ENCODE measurements around the gene ORC5. TPM values are rescaled to one million over a fixed set of nuclear protein-coding genes. Genes with fewer than 3 reads are reported as not detected.
"Not testable (repeated sequence)": the region's sequence is repeated elsewhere in the genome, so short reads cannot be mapped to it uniquely, and the experiment has no call there.

The ORC5 gene
- total RNA-seq, 4 donors from 2014 or later: 21.8 to 43.8 (median 25.7) TPM

- H3K27ac ChIP-seq: no peak overlapping the region
- H3K4me3 ChIP-seq (replicated peaks in 1 of 3): no peak overlapping the region
- peaks cover 0 to 16% of the 10 kb centered on the region in 2 donors for H3K36me3 ChIP-seq
- 88% methylated on average over 2 of the region's 2 CpGs for WGBS, 2 donors
- H3K27me3 ChIP-seq: no peaks in the 10 kb centered on the region
- intact Hi-C loops (cut with DNase I): no loop called here
- H3K4me1 ChIP-seq: no peaks in the 10 kb centered on the region
- no peak for DNase-seq
- no peaks in the 10 kb centered on the region for H3K9me3 ChIP-seq
- TF ChIP-seq POLR2A (IDR thresholded peaks at IDR 0.05) (no peak), CTCF (IDR thresholded peaks at IDR 0.05) (no peak)
Observed at GRCh38 chr7:104196161-104196560, 11.7 kb downstream of the ORC5 start.

GRCh38 chr7:104192434-104192833 is 15.4 kb downstream of the ORC5 start:
- no peak overlapping the region for H3K27ac ChIP-seq
- intact Hi-C loops (cut with DNase I): no loop called here
- no peak overlapping the region for H3K4me3 ChIP-seq (replicated peaks in 1 of 3)
- whole genome bisulfite sequencing, 2 donors: 94 to 98% methylated on average over 1 of the region's 1 CpG
- no peaks in the 10 kb centered on the region for H3K27me3 ChIP-seq
- no peak for TF ChIP-seq POLR2A (IDR thresholded peaks at IDR 0.05)
- TF ChIP-seq CTCF (IDR thresholded peaks at IDR 0.05): no peak
- H3K4me1 ChIP-seq: no peaks in the 10 kb centered on the region
- no peak for DNase-seq
- no peaks in the 10 kb centered on the region for H3K9me3 ChIP-seq
- H3K36me3 ChIP-seq: peaks cover 5 to 7% of the 10 kb centered on the region in 2 donors

GRCh38 chr7:104185346-104185745 is 22.5 kb downstream of the ORC5 start:
- TF ChIP-seq POLR2A (IDR thresholded peaks at IDR 0.05): no peak
- no peak for TF ChIP-seq CTCF (IDR thresholded peaks at IDR 0.05)
- 48 to 64% methylated on average over 3 of the region's 3 CpGs for WGBS, 2 donors
- Histone ChIP-seq H3K27ac (no peak overlapping the region), H3K36me3 (peaks cover 6 to 9% of the 10 kb centered on the region in 2 donors), H3K4me3 (replicated peaks in 1 of 3) (no peak overlapping the region), H3K4me1 (no peaks in the 10 kb centered on the region), H3K9me3 (no peaks in the 10 kb centered on the region), H3K27me3 (no peaks in the 10 kb centered on the region)
- intact Hi-C loops (cut with DNase I): no loop called here
- DNase-seq: no peak

- Histone ChIP-seq H3K27me3 (no peaks in the 10 kb centered on the region), H3K9me3 (no peaks in the 10 kb centered on the region), H3K36me3 (peaks cover 2 to 4% of the 10 kb centered on the region in 2 donors), H3K27ac (no peak overlapping the region), H3K4me1 (peaks cover 4 to 17% of the 10 kb centered on the region in 2 donors), H3K4me3 (replicated peaks in 1 of 3) (no peak overlapping the region)
- DNase-seq: no peak
- intact Hi-C loops (cut with DNase I): no loop called here
- 97 to 98% methylated on average over 2 of the region's 2 CpGs for WGBS, 2 donors
- no peak for TF ChIP-seq POLR2A (IDR thresholded peaks at IDR 0.05)
- no peak for TF ChIP-seq CTCF (IDR thresholded peaks at IDR 0.05)
Observed at GRCh38 chr7:104179178-104179577, 28.6 kb downstream of the ORC5 start.

- H3K27ac ChIP-seq; intact Hi-C loops (cut with DNase I); H3K36me3 ChIP-seq; H3K9me3 ChIP-seq; H3K4me3 ChIP-seq (replicated peaks in 1 of 3); DNase-seq; H3K27me3 ChIP-seq: not testable (repeated sequence)
- WGBS, 2 donors: 97% methylated on average over 6 of the region's 6 CpGs
- peaks cover 4 to 17% of the 10 kb centered on the region in 2 donors for H3K4me1 ChIP-seq
Observed at GRCh38 chr7:104177565-104178083, 30.2 kb downstream of the ORC5 start.

Data from thyroid gland (tissue), 4 donors.